Medulla oblongata (tissue), 1 donor: ENCODE data around the gene SUFU.

Source experiments
- DNase-seq: peaks from one replicate; pipeline ENCODE4 v3.0.0-alpha.2; 2015; ENCODE audit errors: extremely low spot score

The SUFU gene

GRCh38 chr10:102634686-102635085, 130.9 kb downstream of the SUFU start:
- no peak for DNase-seq

- DNase-seq: no peak
Observed at GRCh38 chr10:102635377-102635776, 131.6 kb downstream of the SUFU start.

GRCh38 chr10:102639537-102639936, 135.8 kb downstream of the SUFU start:
- DNase-seq: no peak

- DNase-seq: no peak
Observed at GRCh38 chr10:102641402-102641801, 137.6 kb downstream of the SUFU start.

- DNase-seq: peak; percentile 99
Observed at GRCh38 chr10:102641880-102642735, 138.3 kb downstream of the SUFU start.

GRCh38 chr10:102642736-102643335, 139.1 kb downstream of the SUFU start:
- DNase-seq: peak; percentile 62

GRCh38 chr10:102643336-102644065, 139.7 kb downstream of the SUFU start:
- DNase-seq: peak; percentile 92

- DNase-seq: no peak
Observed at GRCh38 chr10:102644066-102644645, 140.4 kb downstream of the SUFU start, which contains the start of gene TRIM8. Gene TRIM8, plus strand, starts transcription at chr10:102644479. Its CDS starts 139 bp downstream, at chr10:102644618.

GRCh38 chr10:102644646-102645387, 141.0 kb downstream of the SUFU start:
- DNase-seq: peak; percentile 75

GRCh38 chr10:102645388-102645740, 141.6 kb downstream of the SUFU start:
- DNase-seq: peak; percentile 90

- peak; percentile 75 for DNase-seq
Observed at GRCh38 chr10:102645741-102646609, 142.2 kb downstream of the SUFU start.

GRCh38 chr10:102646610-102647442, 143.1 kb downstream of the SUFU start:
- peak; percentile 54 for DNase-seq

GRCh38 chr10:102647443-102648268, 143.9 kb downstream of the SUFU start:
- no peak for DNase-seq

GRCh38 chr10:102648269-102648888, 144.6 kb downstream of the SUFU start:
- no peak for DNase-seq

- DNase-seq: peak; percentile 85
Observed at GRCh38 chr10:102648889-102649796, 145.4 kb downstream of the SUFU start.

- no peak for DNase-seq
Observed at GRCh38 chr10:102649797-102650654, 146.3 kb downstream of the SUFU start.
